ENCODE data around the gene ZNRF3.

DNA sequence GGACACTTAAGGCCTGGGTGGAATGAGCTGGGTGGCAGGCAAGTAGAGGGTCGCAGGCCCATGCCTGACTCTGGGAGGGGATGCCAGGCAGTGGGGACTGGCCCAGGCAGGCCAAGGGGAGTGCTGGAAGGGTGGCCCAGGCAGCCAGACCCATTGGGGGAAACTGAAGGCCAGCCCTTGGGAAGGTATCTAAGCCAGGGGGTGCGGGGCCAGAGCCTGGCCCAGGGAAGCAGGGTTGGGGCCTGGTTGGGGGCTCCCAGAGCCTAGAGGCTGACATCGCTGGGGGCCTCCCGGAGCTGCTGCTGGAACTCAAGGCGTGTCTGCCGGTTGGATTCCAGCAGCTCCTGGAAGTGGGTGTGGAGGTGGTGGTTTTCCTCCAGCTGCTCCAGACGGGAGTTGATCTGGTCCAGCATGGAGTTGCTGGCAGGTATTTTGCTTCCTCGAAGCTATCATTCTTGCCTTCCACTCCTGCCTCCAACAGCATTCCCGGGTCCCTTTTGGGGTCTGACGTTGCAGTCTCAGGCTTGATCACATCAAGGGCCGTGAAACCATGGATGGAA lies 47.7 kb upstream of the ZNRF3 start:
- TF ChIP-seq EZH2phosphoT487 (IDR thresholded peaks at IDR 0.05; ENCODE audit: insufficient read depth, low read depth): no peak
- no peak for TF ChIP-seq EZH2 (IDR thresholded peaks at IDR 0.05; ENCODE audit: insufficient read depth, poor library complexity, severe bottlenecking)
